Kidney epithelial cell (primary cell): ENCODE results near the gene CTBP1. TPM values are rescaled to one million over a fixed set of nuclear protein-coding genes. Genes with fewer than 3 reads are reported as not detected.

ENCODE experiments used
- DNase-seq: peaks from one replicate; pipeline ENCODE4 v3.0.0-alpha.2; 2010; ENCODE audit warnings: low read depth
- H3K27me3 ChIP-seq: 2 replicates; pipeline ENCODE4 v1.6.0; 2011; ENCODE audit warnings: low read length; ENCODE audit not compliant: control insufficient read depth, insufficient read depth
- H3K36me3 ChIP-seq: 2 replicates; pipeline ENCODE4 v1.5.1; 2011; ENCODE audit warnings: low read length; ENCODE audit not compliant: control insufficient read depth, insufficient read depth
- H3K4me3 ChIP-seq: 2 replicates; pipeline ENCODE4 v1.5.1; 2011; ENCODE audit warnings: low read depth, mild to moderate bottlenecking, control low read depth, low read length
- total RNA-seq: library from RNA; depleted of rRNA; stranded (reverse); fragments of >200 nt; gene quantifications from 2 replicates; pipeline ENCODE4 v1.2.3, GENCODE V29; 2015
- TF ChIP-seq, protein P1 (sequence below): IDR thresholded peaks from 2 replicates; pipeline ENCODE4 v1.5.1; 2011; ENCODE audit warnings: mild to moderate bottlenecking, moderate library complexity, low read length, control low read depth, inconsistent platforms; ENCODE audit not compliant: insufficient read depth, poor library complexity, severe bottlenecking

Gene CTBP1
- total RNA-seq, 1 donor from 2014 or later, result 170 TPM

DNA sequence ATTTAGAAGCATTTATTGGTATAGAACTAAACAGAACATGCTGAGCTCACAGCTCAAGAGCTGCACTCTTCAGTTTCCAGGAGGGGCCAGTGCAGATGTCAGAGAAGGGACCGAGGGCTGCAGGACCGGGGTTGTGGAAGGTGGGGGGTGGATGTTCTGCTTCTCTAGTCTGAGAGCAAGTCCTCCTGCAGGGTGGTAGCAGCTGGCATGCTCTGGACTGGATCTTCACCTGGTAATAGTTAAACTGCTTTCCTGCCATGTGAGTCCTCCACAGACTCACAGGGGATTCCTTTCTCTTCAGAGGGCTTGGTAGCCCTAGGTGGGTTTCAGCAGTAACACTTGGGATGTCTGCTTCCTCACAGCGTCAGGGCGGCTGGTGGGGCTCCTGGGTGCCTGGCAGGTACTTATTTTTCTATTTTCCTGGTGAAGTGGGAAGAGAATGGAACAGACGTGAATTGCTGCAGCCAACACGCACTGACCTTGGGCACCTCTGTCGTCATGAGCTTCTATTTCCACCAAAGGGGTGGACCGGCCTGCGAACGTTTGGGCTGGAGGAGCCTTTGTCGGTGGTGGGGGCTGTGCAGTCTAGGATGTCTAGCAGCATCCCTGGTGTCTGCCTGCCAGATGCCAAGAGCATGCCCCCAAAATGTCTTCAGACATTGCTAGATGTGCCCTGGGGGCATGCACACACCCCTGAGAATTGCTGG is 43.2 kb upstream of the CTBP1 start:
- TF ChIP-seq, protein P1, sequence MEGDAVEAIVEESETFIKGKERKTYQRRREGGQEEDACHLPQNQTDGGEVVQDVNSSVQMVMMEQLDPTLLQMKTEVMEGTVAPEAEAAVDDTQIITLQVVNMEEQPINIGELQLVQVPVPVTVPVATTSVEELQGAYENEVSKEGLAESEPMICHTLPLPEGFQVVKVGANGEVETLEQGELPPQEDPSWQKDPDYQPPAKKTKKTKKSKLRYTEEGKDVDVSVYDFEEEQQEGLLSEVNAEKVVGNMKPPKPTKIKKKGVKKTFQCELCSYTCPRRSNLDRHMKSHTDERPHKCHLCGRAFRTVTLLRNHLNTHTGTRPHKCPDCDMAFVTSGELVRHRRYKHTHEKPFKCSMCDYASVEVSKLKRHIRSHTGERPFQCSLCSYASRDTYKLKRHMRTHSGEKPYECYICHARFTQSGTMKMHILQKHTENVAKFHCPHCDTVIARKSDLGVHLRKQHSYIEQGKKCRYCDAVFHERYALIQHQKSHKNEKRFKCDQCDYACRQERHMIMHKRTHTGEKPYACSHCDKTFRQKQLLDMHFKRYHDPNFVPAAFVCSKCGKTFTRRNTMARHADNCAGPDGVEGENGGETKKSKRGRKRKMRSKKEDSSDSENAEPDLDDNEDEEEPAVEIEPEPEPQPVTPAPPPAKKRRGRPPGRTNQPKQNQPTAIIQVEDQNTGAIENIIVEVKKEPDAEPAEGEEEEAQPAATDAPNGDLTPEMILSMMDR, result no peak
- H3K36me3 ChIP-seq, result no peaks in the 10 kb centered on the region
- H3K4me3 ChIP-seq, result no peak overlapping the region
- no peaks in the 10 kb centered on the region for H3K27me3 ChIP-seq
- DNase-seq, result no peak

DNA sequence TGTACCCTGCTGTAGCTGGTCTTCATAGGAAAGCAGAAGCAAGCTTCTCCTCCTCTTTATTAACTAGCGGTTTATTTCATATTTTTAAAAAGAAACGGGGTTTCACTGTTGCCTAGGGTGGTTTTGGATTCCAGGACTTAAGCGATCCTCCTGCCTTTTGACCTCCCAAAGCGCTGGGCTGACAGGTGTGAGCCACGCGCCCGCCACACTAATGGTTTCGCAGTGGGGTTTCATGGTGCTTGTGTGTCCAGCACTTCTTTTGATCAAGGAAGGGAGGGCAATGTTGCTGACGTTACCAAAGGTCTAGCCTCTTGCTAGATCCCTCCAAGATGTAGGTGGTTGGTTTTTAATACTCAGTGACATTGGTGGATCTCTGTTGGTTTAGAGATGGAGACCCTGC is 42.2 kb upstream of the CTBP1 start:
- H3K36me3 ChIP-seq, result no peaks in the 10 kb centered on the region
- H3K27me3 ChIP-seq, result no peaks in the 10 kb centered on the region
- TF ChIP-seq, protein P1, result no peak
- H3K4me3 ChIP-seq, result peak overlapping the region; percentile 93
- DNase-seq, result no peak

DNA sequence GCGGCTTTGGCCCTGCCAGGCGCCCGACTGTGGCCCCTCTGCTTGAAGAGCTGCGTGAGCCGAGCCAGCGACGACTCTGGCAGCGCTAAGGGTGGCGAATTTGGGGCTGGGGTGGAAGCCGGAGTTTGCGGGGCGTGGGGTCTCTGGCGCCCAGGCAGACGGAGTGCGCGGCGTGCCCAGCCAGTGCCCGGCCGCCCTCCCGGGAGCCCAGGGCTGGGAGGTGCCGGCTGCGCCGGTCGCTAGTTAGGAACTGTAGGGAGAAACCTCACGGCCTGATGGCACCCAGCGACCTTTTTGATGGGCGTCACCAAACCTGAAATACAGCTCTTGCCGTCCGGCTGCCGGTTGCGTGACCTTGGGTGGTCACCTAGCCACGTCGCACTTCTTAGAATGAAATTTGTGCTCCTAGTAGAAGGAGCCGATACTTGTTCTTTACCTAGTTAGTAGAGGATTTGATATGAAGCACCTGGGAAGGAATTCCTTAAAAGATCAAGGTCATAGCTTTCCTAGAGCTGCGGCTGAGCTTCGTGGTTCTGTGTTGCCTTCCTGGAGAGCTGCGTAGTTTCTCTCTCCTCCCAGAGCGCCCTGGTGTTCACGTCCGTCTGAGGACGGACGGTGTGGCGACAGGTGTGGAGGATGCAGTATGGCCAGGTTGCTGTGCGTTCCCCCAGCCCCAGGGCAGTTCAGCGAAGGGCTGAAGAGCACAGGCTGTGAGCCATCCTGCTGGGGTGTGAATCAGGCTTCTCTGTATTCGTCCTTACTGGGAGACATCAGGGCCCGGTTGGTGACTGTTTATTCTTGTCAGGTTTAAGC is 41.4 kb upstream of the CTBP1 start:
- TF ChIP-seq, protein P1, result no peak
- no peak for DNase-seq
- Histone ChIP-seq H3K27me3 (no peaks in the 10 kb centered on the region), H3K4me3 (peak overlapping the region; percentile 93), H3K36me3 (no peaks in the 10 kb centered on the region)

DNA sequence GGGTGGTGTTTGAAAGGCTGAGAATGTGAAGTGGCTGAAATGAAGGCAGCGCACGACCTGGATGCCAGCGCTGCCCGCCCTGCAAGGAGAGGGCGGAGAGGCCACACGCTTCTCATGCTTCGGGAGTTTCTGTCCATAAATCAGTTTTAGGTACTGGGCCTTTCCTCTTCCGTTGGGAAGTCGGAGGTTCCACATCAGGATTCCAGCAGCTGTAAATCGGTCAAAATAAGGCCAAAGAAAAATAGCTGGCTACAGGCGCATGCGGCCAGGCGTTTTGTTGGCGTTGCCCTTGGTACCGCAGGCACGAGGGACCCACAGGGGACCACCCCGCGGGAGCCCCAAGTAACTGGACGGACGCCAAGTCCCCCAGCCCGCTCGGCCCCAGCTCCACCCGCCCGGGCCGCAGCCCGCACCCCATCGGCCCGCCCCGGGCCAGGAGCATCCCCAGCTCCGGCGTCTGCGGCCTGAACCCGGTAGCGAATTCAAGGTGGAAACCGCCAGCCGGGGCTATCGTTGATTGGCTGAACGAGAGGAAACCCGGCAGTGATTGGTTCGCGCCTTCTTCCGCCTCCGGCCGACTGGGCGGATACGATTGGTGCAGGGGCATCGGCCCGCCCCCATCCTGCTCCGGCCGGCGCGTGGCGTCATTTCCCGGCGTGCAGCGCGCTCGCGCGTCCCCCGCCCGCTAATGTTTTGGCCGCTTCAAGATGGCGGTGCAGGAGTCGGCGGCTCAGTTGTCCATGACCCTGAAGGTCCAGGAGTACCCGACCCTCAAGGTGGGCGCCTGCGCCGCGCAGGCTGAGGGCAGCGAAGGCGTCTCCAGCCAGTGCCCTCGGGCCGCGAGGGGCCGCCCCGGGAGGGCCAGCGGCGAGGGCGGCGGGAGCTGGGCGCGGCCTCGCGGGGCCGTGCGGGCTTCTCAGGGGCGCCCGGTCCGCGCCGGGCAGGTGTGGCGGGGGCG is 40.6 kb upstream of the CTBP1 start, which contains the start of gene MAEA:
Gene MAEA, plus strand, starts transcription at position 685 of the 958 bp plus-strand sequence. Its CDS starts 23 bp downstream, at position 708.
- H3K27me3 ChIP-seq, result no peaks in the 10 kb centered on the region
- peak; percentile 80 for DNase-seq

DNA sequence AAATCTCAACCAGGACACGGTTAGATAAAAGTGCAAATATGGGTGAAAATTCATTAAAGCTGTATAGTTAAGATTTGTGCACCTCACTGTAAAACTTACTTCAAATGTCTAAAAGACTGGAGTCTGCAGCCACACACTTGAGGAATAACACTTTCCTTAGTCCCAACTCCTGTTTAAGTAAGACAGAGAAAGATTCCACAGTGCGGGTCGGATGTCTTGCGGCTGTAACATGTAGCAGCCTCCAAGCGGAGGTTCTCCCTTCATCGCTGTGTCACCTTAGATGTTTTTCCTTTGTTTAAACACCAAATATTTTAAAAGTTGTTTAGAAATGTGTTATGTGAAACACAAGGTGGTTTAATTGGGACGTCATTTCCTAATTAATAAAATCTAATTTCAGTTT is 39.9 kb upstream of the CTBP1 start:
- Histone ChIP-seq H3K27me3 (no peaks in the 10 kb centered on the region), H3K4me3 (peak overlapping the region; percentile 93), H3K36me3 (no peaks in the 10 kb centered on the region)
- TF ChIP-seq, protein P1, result no peak
- DNase-seq, result no peak

More for the DNA sequence above, 40.6 kb upstream of the CTBP1 start, which contains the start of gene MAEA:
- Histone ChIP-seq H3K36me3 (no peaks in the 10 kb centered on the region), H3K4me3 (peak within 1 kb of the TSS; percentile 93)
- TF ChIP-seq, protein P1, result no peak
